ENCODE data around the gene IVNS1ABP. TPM values are rescaled to one million over a fixed set of nuclear protein-coding genes. Genes with fewer than 3 reads are reported as not detected.
A peak's percentile ranks its signal among the peaks of the same experiment; 100 is the strongest.

IVNS1ABP gene
- total RNA-seq, 1 donor from 2014 or later = 167 TPM

DNA sequence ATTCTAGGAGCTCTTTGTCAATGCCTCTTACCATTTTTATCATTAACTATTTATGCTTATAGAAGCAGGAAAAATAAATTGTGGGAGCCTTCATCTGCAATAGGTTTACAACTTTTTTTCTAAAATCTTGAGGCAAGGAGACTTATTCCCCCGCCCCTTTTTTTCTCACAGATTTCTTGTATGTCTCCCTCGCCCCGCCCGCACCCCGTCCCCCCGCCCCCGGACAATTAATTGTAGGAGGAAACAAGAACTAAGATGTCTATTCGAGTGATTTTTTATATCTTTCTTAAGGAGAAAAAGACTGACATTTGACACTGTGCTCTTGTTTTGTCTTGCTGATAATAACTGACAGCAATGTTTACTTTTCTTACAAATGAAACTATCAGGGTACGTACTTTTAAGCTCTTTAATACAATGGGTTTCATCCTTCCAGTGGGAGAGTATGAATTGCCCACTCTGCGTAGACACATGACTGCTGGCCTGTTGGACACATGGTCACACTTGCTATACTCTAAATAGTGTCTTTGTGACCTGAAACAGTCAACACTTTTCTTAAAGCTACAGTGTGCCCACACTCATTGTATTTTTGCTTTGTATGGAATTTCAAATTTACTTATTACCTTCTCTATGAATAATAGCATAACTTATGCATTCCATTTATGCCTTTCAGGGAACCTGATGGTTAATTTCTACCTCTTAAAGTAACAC lies 1.5 kb upstream of the IVNS1ABP start:
- TF ChIP-seq, protein P1, sequence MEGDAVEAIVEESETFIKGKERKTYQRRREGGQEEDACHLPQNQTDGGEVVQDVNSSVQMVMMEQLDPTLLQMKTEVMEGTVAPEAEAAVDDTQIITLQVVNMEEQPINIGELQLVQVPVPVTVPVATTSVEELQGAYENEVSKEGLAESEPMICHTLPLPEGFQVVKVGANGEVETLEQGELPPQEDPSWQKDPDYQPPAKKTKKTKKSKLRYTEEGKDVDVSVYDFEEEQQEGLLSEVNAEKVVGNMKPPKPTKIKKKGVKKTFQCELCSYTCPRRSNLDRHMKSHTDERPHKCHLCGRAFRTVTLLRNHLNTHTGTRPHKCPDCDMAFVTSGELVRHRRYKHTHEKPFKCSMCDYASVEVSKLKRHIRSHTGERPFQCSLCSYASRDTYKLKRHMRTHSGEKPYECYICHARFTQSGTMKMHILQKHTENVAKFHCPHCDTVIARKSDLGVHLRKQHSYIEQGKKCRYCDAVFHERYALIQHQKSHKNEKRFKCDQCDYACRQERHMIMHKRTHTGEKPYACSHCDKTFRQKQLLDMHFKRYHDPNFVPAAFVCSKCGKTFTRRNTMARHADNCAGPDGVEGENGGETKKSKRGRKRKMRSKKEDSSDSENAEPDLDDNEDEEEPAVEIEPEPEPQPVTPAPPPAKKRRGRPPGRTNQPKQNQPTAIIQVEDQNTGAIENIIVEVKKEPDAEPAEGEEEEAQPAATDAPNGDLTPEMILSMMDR (IDR thresholded peaks at IDR 0.05; ENCODE audit: unreplicated experiment) = no peak
- peaks cover 39% of the 10 kb centered on the region for H3K4me1 Mint-ChIP-seq
- peak overlapping the region; percentile 92 for H3K4me3 Mint-ChIP-seq
- H3K27ac Mint-ChIP-seq = peak overlapping the region; percentile 98
- DNase-seq (ENCODE audit: low spot score in 2 of 2, unreplicated experiment in 2 of 2) = no peak
- peaks cover 8% of the 10 kb centered on the region for H3K36me3 Mint-ChIP-seq
- peaks cover 7% of the 10 kb centered on the region for H3K9me3 Mint-ChIP-seq
- H3K27me3 Mint-ChIP-seq (ENCODE audit: low read depth) = no peaks in the 10 kb centered on the region

DNA sequence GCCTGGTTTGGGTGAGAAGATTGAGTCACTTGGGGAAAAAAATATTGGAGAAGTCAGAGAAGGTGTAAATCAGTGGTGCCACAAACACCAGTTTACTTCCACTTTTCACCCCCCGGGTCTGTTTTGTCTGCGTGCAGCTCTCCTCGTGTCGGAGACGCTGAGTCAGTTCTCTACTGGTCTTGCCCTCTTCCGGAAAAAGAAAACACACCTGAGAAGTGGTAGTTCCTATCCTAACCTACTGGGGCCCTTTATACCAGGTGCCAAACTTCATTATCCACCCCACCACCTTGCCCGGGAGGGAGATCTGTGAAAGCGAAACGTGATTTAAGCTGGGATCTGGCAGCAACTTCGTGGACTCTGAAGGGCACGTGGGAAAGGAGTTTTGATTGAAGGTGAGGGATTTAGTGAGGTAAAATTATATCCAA lies 855 bp upstream of the IVNS1ABP start:
- DNase-seq (ENCODE audit: low spot score in 2 of 2, unreplicated experiment in 2 of 2) = no peak
- Mint-ChIP-seq H3K4me3 (peak overlapping the region; percentile 92), H3K27ac (peak overlapping the region; percentile 98), H3K36me3 (peaks cover 8% of the 10 kb centered on the region), H3K27me3 (ENCODE audit: low read depth) (no peaks in the 10 kb centered on the region), H3K9me3 (peaks cover 7% of the 10 kb centered on the region), H3K4me1 (peaks cover 45% of the 10 kb centered on the region)
- TF ChIP-seq, protein P1 (IDR thresholded peaks at IDR 0.05; ENCODE audit: unreplicated experiment) = no peak

DNA sequence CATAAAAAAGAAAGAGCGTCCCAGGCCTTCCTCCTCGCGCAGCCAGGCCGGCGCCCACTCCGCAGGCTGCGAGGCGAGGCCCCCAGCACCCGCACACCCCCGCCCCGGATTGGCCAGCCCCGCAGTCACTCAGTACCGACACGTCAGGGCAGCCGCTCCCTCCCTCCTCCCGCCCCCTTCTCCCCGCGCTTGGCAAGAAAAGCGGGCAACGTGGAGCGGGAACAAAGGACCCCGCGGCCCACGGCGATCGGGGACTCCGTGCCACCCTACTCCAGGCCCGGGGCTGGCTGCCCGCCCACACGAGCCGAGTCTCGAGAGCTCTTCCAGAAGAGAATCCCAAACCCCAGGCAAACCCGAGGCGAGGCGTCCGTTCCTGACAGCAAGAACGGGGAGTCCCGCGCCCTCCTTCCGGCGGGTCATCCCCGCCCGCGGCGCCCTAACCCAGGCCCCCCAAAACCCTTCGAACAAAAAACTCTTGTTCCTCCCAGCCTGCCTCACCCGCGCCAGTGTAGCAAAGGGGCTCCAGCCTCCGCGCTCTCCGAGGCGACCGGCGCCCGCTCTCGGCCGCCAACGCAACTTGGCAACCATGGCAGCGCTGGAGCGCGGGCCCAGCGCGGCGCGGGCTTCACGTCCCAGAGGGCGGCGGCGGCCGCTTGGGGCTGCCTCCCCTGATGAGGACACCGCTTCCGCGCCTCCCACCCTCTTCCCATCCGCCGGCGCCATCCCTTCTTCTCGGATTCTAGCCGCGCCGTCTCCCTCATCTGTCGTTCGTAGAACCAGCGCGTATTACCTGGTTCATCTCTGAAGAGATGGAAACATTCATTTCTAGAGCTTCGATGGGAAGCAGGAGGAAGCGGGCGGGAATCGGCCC lies 645 bp downstream of the IVNS1ABP start:
- no peaks in the 10 kb centered on the region for H3K27me3 Mint-ChIP-seq (ENCODE audit: low read depth)
- peaks cover 59% of the 10 kb centered on the region for H3K4me1 Mint-ChIP-seq
- DNase-seq (ENCODE audit: low spot score in 2 of 2, unreplicated experiment in 2 of 2) = peak; percentile 93 to 95
- H3K9me3 Mint-ChIP-seq = peaks cover 7% of the 10 kb centered on the region
- TF ChIP-seq, protein P1 (IDR thresholded peaks at IDR 0.05; ENCODE audit: unreplicated experiment) = no peak
- peak overlapping the region; percentile 92 for H3K4me3 Mint-ChIP-seq
- H3K27ac Mint-ChIP-seq = peak overlapping the region; percentile 98
- peaks cover 8% of the 10 kb centered on the region for H3K36me3 Mint-ChIP-seq

DNA sequence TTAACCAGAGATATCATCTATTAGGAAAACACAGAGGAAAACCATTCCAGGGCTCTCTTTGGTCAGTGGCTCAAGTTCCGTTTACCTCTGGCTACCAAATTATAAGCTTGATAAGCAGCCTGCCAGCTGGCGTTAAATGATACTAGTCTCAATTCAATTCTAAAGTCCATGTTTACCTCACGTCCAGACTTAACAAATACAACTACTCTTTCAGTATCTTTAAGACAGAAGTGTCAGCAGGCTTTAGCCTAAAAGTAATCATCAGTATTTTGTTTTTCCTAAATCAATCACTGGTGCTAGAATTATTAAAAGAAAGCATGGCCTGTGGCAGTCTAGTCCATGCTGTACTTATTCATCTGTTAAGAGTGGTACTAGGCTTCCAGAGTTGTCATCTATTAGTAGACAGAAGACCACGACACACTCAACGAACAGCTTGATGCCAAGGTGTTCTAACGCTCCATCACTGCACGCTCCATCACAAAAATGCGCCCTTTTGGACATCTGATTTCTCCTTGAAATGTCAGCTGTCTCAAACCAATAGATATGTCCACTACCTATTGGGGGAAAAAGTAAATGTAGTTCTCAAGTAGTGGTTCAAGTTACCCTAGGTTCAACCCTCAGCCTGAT lies 1.5 kb downstream of the IVNS1ABP start:
- no peak for DNase-seq (ENCODE audit: low spot score in 2 of 2, unreplicated experiment in 2 of 2)
- Mint-ChIP-seq H3K36me3 (peaks cover 4% of the 10 kb centered on the region), H3K27me3 (ENCODE audit: low read depth) (no peaks in the 10 kb centered on the region), H3K4me3 (peak overlapping the region; percentile 92), H3K4me1 (peaks cover 61% of the 10 kb centered on the region), H3K27ac (peak overlapping the region; percentile 98), H3K9me3 (no peaks in the 10 kb centered on the region)
- TF ChIP-seq, protein P1 (IDR thresholded peaks at IDR 0.05; ENCODE audit: unreplicated experiment) = no peak

DNA sequence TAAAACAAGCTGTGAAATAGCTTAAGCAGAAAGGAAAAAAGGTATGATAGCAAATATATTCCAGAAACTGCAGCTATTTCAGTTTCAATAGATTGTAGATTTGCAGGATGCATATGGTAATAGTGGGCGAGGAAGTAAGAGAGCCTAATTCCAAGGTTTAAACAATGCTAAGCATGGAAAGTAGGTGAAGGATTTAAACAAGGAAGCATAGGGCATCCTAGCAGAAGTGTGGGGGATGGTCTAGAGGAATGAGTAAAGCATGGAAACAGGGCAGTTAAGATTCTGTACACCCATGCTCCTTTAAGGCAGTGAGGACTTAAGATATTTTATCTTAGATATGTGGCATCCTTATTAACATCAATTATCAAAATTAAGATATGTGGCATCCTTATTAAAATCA lies 2.6 kb downstream of the IVNS1ABP start:
- Mint-ChIP-seq H3K4me3 (peak overlapping the region; percentile 92), H3K27ac (peak overlapping the region; percentile 37), H3K27me3 (ENCODE audit: low read depth) (no peaks in the 10 kb centered on the region), H3K36me3 (peaks cover 5% of the 10 kb centered on the region), H3K4me1 (peaks cover 63% of the 10 kb centered on the region), H3K9me3 (no peaks in the 10 kb centered on the region)
- TF ChIP-seq, protein P1 (IDR thresholded peaks at IDR 0.05; ENCODE audit: unreplicated experiment) = no peak
- no peak for DNase-seq (ENCODE audit: low spot score in 2 of 2, unreplicated experiment in 2 of 2)

Measured in mesothelial cell of epicardium (in vitro differentiated cells).